Spinal cord (tissue), 10 donors: ENCODE measurements around the gene SUN5. TPM values are rescaled to one million over a fixed set of nuclear protein-coding genes. Genes with fewer than 3 reads are reported as not detected.
A peak's percentile ranks its signal among the peaks of the same experiment; 100 is the strongest.

ENCODE experiments used
- DNase-seq, 6 donors: peaks; one replicate each; pipeline versions ENCODE4 v3.0.0 to v3.0.0-alpha.2; 2013 to 2015; ENCODE audit warnings: low spot score in 6 of 6, low read depth in 4 of 6
- H3K27ac ChIP-seq: one replicate; pipeline ENCODE4 v1.5.1; 2013; ENCODE audit warnings: low read depth, low read length, control low read depth
- H3K27me3 ChIP-seq: one replicate; pipeline ENCODE4 v1.6.1; 2013; ENCODE audit warnings: low read length; ENCODE audit not compliant: control insufficient read depth, insufficient read depth
- H3K36me3 ChIP-seq: one replicate; pipeline ENCODE4 v1.6.1; 2013; ENCODE audit warnings: low read length; ENCODE audit not compliant: control insufficient read depth, insufficient read depth
- H3K4me1 ChIP-seq: one replicate; pipeline ENCODE4 v1.6.1; 2013; ENCODE audit warnings: low read length; ENCODE audit not compliant: control insufficient read depth, insufficient read depth
- H3K4me3 ChIP-seq: one replicate; pipeline ENCODE4 v1.5.1; 2013; ENCODE audit warnings: low read depth, low read length, control low read depth
- H3K9me3 ChIP-seq: one replicate; pipeline ENCODE4 v1.6.1; 2013; ENCODE audit warnings: low read length; ENCODE audit not compliant: control insufficient read depth, insufficient read depth
- WGBS: methylation state at CpG from one replicate; pipeline ENCODE4 v1.1.5; 2013; ENCODE audit warnings: missing lambda C conversion rate; ENCODE audit not compliant: insufficient coverage; 5-methylcytosine and 5-hydroxymethylcytosine counted together
- polyA plus RNA-seq, 2 donors: library from polyadenylated mRNA; unstranded; fragments of 120-200 nt; gene quantifications; one replicate each; pipeline ENCODE4 v1.2.1, GENCODE V29; 2013; ENCODE audit not compliant: insufficient read length in 2 of 2
- total RNA-seq, 2 donors: library from RNA; depleted of rRNA in 1 of 2; stranded (reverse); fragments of 120-200 nt in 1 of 2; fragments of >200 nt in 1 of 2; gene quantifications; one replicate each; pipeline versions ENCODE4 v1.2.3 to v1.2.4, GENCODE V29; 2013 to 2014
- donor health status: healthy.

SUN5 gene
- total and polyA plus RNA-seq, 4 donors, result not detected

DNA sequence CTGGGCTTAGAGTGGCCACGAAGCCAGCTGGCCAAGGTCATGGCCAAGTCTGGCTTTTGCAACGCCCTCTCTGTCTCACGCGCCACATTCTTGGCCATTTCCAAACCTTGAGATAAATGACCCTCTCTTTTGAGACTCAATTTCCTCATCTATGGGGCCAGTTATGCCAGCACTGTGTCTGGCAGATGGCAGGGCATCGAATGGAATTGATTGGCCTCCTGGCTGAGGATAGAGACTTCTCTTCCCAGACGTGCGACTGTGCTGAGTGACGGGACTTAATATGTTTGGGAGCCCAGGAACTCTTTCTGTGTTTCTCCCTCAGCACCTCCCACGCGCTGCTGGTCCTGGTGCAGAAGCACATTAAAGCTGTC, 10.9 kb upstream of the SUN5 start:
- WGBS, result 63% methylated on average over 7 of the region's 10 CpGs
- DNase-seq, result peak in 1 of 6 donors; percentile 23
- no peak overlapping the region for H3K27ac ChIP-seq
- H3K9me3 ChIP-seq, result no peaks in the 10 kb centered on the region
- no peaks in the 10 kb centered on the region for H3K27me3 ChIP-seq
- no peaks in the 10 kb centered on the region for H3K36me3 ChIP-seq
- peaks cover 22% of the 10 kb centered on the region for H3K4me1 ChIP-seq
- H3K4me3 ChIP-seq, result no peak overlapping the region

DNA sequence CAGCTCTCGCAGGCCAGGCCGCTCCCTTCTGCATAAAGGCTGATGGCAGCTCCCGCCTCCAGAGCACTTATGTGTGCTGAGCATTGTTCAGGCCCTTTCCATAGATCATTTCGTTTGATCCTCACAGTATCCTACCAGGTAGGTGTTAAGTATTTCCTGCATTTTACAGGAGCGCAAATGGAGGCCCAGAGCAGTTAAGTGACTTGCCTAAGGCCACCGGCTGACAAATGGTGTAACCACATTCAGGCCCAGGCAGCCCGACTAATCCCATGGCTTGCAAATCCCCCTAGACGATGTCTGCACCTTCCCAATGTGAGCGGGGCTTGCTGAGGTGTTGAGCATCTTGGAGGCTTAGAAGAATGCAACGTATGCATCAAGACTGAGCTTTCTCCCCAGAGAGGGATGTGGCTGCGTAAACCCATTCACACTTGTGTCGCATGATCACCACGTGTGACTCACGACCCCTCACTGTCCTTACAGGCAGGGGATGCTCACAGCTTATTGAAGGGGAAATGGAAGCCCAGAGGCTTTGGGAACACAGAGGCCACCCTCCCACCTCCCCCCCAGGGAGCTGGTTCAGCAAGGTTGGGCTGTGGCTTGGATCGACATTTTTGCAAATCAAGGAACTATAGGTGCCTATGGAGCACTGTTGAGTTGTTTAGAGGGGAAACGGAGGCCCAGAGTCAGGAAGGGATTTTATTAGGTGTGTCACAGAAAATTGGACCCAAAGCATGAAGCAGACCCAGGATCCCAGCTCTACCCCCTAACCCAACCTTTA, 10.3 kb upstream of the SUN5 start:
- Histone ChIP-seq H3K36me3 (no peaks in the 10 kb centered on the region), H3K27me3 (no peaks in the 10 kb centered on the region), H3K4me1 (peaks cover 19% of the 10 kb centered on the region), H3K9me3 (no peaks in the 10 kb centered on the region), H3K4me3 (no peak overlapping the region), H3K27ac (no peak overlapping the region)
- 81% methylated on average over 9 of the region's 16 CpGs for WGBS
- DNase-seq, result peak in 1 of 6 donors; percentile 14

DNA sequence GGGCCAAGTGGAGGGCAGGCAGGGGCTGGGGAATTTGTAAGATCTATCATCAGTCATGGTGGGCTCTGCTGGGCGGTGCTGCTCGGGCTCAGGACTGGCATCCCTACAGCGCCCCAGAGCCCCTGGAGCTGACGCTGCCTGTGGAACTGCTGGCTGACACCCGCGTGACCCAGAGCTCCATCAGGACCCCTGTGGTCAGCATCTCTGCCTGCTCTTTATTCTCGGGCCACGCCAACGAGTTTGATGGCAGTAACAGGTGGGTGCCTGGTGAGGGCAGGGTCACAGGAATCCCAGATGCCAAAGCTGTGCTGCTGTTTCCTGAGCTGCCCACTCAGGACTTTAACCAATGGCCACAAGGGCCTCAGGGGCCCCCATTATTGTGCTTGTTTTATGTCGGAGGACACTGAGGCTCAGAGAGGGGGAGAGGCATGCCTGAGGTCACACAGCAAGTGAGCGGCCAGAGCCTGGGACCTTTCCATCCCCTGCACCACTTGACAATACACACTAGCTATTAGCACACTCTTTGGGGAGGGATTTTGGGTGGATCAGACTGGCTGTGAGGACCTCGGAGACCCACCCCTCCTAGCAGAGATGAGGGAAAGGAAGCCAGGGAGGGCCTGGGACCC, 9.6 kb upstream of the SUN5 start:
- H3K36me3 ChIP-seq, result no peaks in the 10 kb centered on the region
- 70% methylated on average over 9 of the region's 12 CpGs for WGBS
- H3K27ac ChIP-seq, result no peak overlapping the region
- no peak overlapping the region for H3K4me3 ChIP-seq
- peaks cover 22% of the 10 kb centered on the region for H3K4me1 ChIP-seq
- no peak for DNase-seq
- no peaks in the 10 kb centered on the region for H3K9me3 ChIP-seq
- no peaks in the 10 kb centered on the region for H3K27me3 ChIP-seq

GRCh38 chr20:33012327-33013189, 8.3 kb upstream of the SUN5 start:
- DNase-seq, result no peak
- no peaks in the 10 kb centered on the region for H3K27me3 ChIP-seq
- no peak overlapping the region for H3K27ac ChIP-seq
- H3K9me3 ChIP-seq, result no peaks in the 10 kb centered on the region
- H3K36me3 ChIP-seq, result no peaks in the 10 kb centered on the region
- peaks cover 22% of the 10 kb centered on the region for H3K4me1 ChIP-seq
- WGBS, result 81% methylated on average over 10 of the region's 15 CpGs
- no peak overlapping the region for H3K4me3 ChIP-seq

DNA sequence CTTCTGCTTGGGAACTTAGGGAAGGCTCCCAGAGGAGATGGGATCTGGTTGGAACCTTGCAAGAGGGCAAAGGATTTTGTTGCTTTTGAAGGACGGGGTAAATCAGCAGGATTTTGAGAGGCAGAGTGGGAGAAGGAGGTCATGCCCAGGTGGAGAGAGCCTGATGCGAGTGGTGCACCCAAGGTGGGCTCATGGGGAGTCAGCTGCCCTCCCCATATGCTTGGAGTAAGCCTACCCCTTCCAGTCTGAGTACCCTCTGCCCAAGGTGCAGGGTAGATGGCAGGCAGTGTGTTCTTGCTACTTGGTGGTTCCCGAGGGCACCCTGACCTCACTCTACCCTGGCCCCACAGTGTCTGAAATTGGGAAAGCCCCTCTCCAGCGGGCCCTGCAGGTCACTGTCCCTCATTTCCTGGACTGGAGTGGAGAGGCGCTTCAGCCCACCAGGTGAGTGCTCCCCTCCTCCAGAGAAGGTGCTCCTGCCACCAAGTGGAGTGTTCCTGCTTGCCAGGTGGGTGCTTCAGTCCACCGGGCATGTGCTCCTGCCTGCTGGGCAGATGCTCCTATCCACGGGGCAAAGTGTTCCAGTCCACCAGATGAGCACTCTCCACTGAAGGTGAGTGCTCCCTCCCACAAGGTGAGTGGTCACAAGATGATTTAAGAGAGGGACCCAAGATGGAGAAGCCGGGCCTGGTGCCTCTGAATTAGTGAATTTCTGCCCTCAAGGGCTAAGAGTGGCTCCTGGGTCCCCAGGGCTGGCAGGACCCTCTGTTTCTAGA, 6.6 kb upstream of the SUN5 start:
- Histone ChIP-seq H3K4me3 (no peak overlapping the region), H3K4me1 (peaks cover 18% of the 10 kb centered on the region), H3K36me3 (no peaks in the 10 kb centered on the region), H3K27me3 (no peaks in the 10 kb centered on the region), H3K9me3 (no peaks in the 10 kb centered on the region), H3K27ac (no peak overlapping the region)
- 97% methylated on average over 6 of the region's 8 CpGs for WGBS
- no peak for DNase-seq

DNA sequence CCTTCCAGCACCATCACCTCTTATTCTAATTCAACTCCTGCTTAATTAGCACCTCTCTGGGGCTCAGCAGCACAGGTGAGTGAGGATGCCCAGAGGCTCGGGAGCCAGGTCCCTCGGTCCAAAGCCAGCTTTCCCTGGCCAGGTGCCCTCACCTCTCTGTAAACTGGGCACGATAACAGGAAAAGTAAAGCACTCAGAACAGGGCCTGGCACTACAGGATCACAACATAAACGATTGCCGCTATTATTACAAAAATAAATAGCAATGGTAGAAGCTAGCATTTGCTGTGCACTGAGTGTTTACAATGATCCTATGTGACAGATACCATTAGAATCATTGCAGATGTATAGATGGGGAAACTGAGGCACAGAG, 5.9 kb upstream of the SUN5 start:
- no peaks in the 10 kb centered on the region for H3K36me3 ChIP-seq
- H3K27me3 ChIP-seq, result no peaks in the 10 kb centered on the region
- no peak overlapping the region for H3K27ac ChIP-seq
- no peak for DNase-seq
- WGBS, result 60% methylated on average over 2 of the region's 5 CpGs
- no peak overlapping the region for H3K4me3 ChIP-seq
- peaks cover 12% of the 10 kb centered on the region for H3K4me1 ChIP-seq
- peaks cover 3% of the 10 kb centered on the region for H3K9me3 ChIP-seq

GRCh38 chr20:33009214-33010132, 5.2 kb upstream of the SUN5 start:
- Histone ChIP-seq H3K9me3 (peaks cover 5% of the 10 kb centered on the region), H3K27me3 (no peaks in the 10 kb centered on the region), H3K36me3 (no peaks in the 10 kb centered on the region), H3K27ac (no peak overlapping the region), H3K4me3 (no peak overlapping the region), H3K4me1 (peaks cover 8% of the 10 kb centered on the region)
- 41% methylated on average over 14 of the region's 19 CpGs for WGBS
- DNase-seq, result no peak

DNA sequence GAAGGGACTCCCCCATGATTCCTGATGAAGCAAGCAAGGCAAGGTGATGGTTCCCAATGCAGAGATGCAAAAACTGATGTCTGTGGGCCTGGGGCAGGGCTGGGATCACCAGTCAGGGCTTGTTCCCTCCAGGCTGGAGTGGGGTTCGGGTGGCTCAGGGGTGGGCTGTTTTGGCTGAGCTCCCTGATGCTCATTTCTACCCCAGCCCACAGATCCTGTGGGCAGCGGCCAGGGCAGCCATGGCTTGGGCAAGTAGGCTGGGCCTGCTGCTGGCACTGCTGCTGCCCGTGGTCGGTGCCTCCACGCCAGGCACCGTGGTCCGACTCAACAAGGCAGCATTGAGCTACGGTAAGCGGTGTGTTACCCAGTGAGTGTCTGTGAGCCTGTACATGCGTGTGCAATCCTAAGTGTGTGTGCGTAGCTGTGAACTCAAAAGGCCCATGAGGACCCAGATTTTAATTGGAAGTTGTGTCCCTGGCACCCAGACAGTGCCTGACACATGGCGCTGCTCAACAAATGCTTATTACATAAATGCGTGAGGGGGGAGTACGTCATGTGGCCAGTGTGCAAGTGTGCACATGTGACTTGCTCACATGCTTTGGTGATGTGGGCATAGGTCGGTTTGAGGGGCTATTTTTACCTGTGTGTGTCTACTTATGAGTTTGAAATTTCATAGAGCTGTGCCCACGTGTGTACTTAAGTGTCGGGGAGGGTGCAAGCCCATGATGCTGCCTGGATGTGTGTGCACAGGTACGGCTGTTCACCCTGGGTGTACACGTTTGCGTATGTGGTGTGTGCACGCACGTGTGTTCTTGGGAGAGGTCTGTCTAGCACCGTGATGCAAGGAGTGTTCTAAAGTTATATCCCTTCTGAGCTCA, 4.3 kb upstream of the SUN5 start:
- 91% methylated on average over 22 of the region's 23 CpGs for WGBS
- peak in 1 of 6 donors; percentile 17 for DNase-seq
- no peaks in the 10 kb centered on the region for H3K36me3 ChIP-seq

More for the DNA sequence above, 4.3 kb upstream of the SUN5 start:
- Histone ChIP-seq H3K4me3 (no peak overlapping the region), H3K9me3 (peaks cover 5% of the 10 kb centered on the region), H3K27me3 (no peaks in the 10 kb centered on the region), H3K4me1 (peaks cover 8% of the 10 kb centered on the region), H3K27ac (no peak overlapping the region)
